Caco-2 (cell line): ENCODE results near the gene LNPEP. TPM values are rescaled to one million over a fixed set of nuclear protein-coding genes. Genes with fewer than 3 reads are reported as not detected.

ENCODE experiments used
- BruUV-seq: library from RNA; stranded (reverse); fragments of 400-500 nt; replicated peaks from 2 replicates; lab custom pipeline; 2021; lab: Mats Ljungman, UMichigan
- CTCF ChIA-PET: fragments of 300-600 bp; sonication (Branson Sonifier 250); formaldehyde crosslinking; loops from one replicate; lab custom pipeline; 2022; ENCODE audit warnings: antibody characterized with exemption; lab: Charles Lee
- POLR2A ChIA-PET: fragments of 300-600 bp; sonication (Branson Sonifier 250); formaldehyde crosslinking; loops from one replicate; lab custom pipeline; 2022; ENCODE audit warnings: antibody characterized with exemption; lab: Charles Lee
- DNase-seq, 2 experiments: peaks; one replicate each; pipeline versions ENCODE4 v3.0.0 to v3.0.0-alpha.2; 2020 to 2022
- H3K27me3 ChIP-seq: replicated peaks from 2 replicates; pipeline ENCODE4 v1.6.0; 2011; ENCODE audit warnings: low read length; ENCODE audit not compliant: control insufficient read depth, insufficient read depth
- H3K36me3 ChIP-seq: 2 replicates; pipeline ENCODE4 v1.5.1; 2011; ENCODE audit warnings: low read length; ENCODE audit not compliant: control insufficient read depth, insufficient read depth
- H3K4me1 ChIP-seq: fragments of 250-450 bp; sonication (Bioruptor Pico); 2 replicates; pipeline ENCODE4 v1.5.1; 2020; ENCODE audit warnings: mild to moderate bottlenecking
- H3K4me3 ChIP-seq: 2 replicates; pipeline ENCODE4 v1.5.1; 2011; ENCODE audit warnings: low read depth, mild to moderate bottlenecking, control low read depth, low read length
- H3K9me3 ChIP-seq: fragments of 250-450 bp; sonication (Bioruptor Pico); 2 replicates; pipeline ENCODE4 v1.5.1; 2020; ENCODE audit warnings: mild to moderate bottlenecking, moderate library complexity
- H3K27ac Mint-ChIP-seq: one replicate; pipeline ENCODE4 v1.8.0; 2022; ENCODE audit warnings: mixed read lengths; ENCODE audit not compliant: unreplicated experiment
- H3K27me3 Mint-ChIP-seq: one replicate; pipeline ENCODE4 v1.8.0; 2022; ENCODE audit warnings: mixed read lengths; ENCODE audit not compliant: insufficient read depth, unreplicated experiment
- H3K36me3 Mint-ChIP-seq: one replicate; pipeline ENCODE4 v1.8.0; 2022; ENCODE audit warnings: mild to moderate bottlenecking, mixed read lengths; ENCODE audit not compliant: insufficient read depth, unreplicated experiment
- H3K4me1 Mint-ChIP-seq: one replicate; pipeline ENCODE4 v1.8.0; 2022; ENCODE audit warnings: low read depth, mixed read lengths; ENCODE audit not compliant: unreplicated experiment
- H3K4me3 Mint-ChIP-seq: one replicate; pipeline ENCODE4 v1.8.0; 2022; ENCODE audit warnings: mild to moderate bottlenecking, moderate library complexity, mixed read lengths; ENCODE audit not compliant: unreplicated experiment
- H3K9me3 Mint-ChIP-seq: one replicate; pipeline ENCODE4 v1.8.0; 2022; ENCODE audit warnings: mixed read lengths; ENCODE audit not compliant: unreplicated experiment
- CTCF ChIP-seq, 2 experiments: fragments of 200-600 bp in 1 of 2; IDR thresholded peaks; 1 replicate in 1 of 2; 2 replicates in 1 of 2; pipeline versions ENCODE4 v1.5.1 to v1.8.0; 2011 to 2022; ENCODE audit warnings: antibody characterized with exemption in 1 of 2, control low read depth in 1 of 2, inconsistent platforms in 1 of 2, low read depth in 1 of 2, low read length in 1 of 2, mild to moderate bottlenecking in 1 of 2, moderate library complexity in 1 of 2; ENCODE audit not compliant: insufficient read depth in 1 of 2, severe bottlenecking in 1 of 2, unreplicated experiment in 1 of 2
- intact Hi-C: fragments of 100-400 bp; cut with micrococcal nuclease; formaldehyde crosslinking; loops from one replicate; pipeline ENCODE4 v1.10.0; 2022; ENCODE audit not compliant: unreplicated experiment
- total RNA-seq: library from RNA; stranded (reverse); gene quantifications from 2 replicates; pipeline ENCODE4 v1.2.3, GENCODE V29; 2022

Gene LNPEP
- total RNA-seq, 1 experiment from 2014 or later: 21.4 TPM

GRCh38 chr5:97072696-97073095 lies 136.8 kb downstream of the LNPEP start:
- peaks cover 29% of the 10 kb centered on the region for H3K4me1 ChIP-seq
- Mint-ChIP-seq H3K4me1 (peaks cover 19% of the 10 kb centered on the region), H3K36me3 (no peaks in the 10 kb centered on the region), H3K9me3 (no peaks in the 10 kb centered on the region), H3K27me3 (no peaks in the 10 kb centered on the region), H3K4me3 (no peak overlapping the region), H3K27ac (no peak overlapping the region)
- BruUV-seq: no TSS peak
- H3K4me3 ChIP-seq: no peak overlapping the region
- no peaks in the 10 kb centered on the region for H3K36me3 ChIP-seq
- DNase-seq: no peak
- H3K9me3 ChIP-seq: no peaks in the 10 kb centered on the region
- POLR2A ChIA-PET: no interaction called here
- intact Hi-C loops: no loop called here
- CTCF ChIA-PET: no interaction called here
- no peaks in the 10 kb centered on the region for H3K27me3 ChIP-seq
- TF ChIP-seq CTCF (IDR thresholded peaks at IDR 0.05; ENCODE audit: insufficient read depth in 1 of 2, low read depth in 1 of 2, low read length in 1 of 2, severe bottlenecking in 1 of 2, unreplicated experiment in 1 of 2): no peak

- Mint-ChIP-seq H3K9me3 (no peaks in the 10 kb centered on the region), H3K27ac (no peak overlapping the region), H3K27me3 (no peaks in the 10 kb centered on the region), H3K4me1 (peaks cover 19% of the 10 kb centered on the region), H3K4me3 (no peak overlapping the region), H3K36me3 (no peaks in the 10 kb centered on the region)
- CTCF ChIA-PET: no interaction called here
- no peak for TF ChIP-seq CTCF (IDR thresholded peaks at IDR 0.05; ENCODE audit: insufficient read depth in 1 of 2, low read depth in 1 of 2, low read length in 1 of 2, severe bottlenecking in 1 of 2, unreplicated experiment in 1 of 2)
- intact Hi-C loops: no loop called here
- Histone ChIP-seq H3K4me1 (peaks cover 29% of the 10 kb centered on the region), H3K4me3 (no peak overlapping the region), H3K9me3 (no peaks in the 10 kb centered on the region), H3K36me3 (no peaks in the 10 kb centered on the region), H3K27me3 (no peaks in the 10 kb centered on the region)
- DNase-seq: no peak
- no TSS peak for BruUV-seq
- POLR2A ChIA-PET: no interaction called here
Observed at GRCh38 chr5:97073420-97073819, 137.5 kb downstream of the LNPEP start.

GRCh38 chr5:97074859-97075489 lies 139.1 kb downstream of the LNPEP start:
- intact Hi-C loops: loop anchor here (1.0 to 5.0 kb wide), 3 partner anchors 33 to 67 kb away; partner anchors contain the start of gene LIX1
- ChIA-PET CTCF (no interaction called here), POLR2A (interaction anchor here (0.5 kb wide), 1 partner anchor 25 kb away, joined by 3 read pairs; no protein-coding TSS in a partner anchor)
- no peak for TF ChIP-seq CTCF (IDR thresholded peaks at IDR 0.05; ENCODE audit: insufficient read depth in 1 of 2, low read depth in 1 of 2, low read length in 1 of 2, severe bottlenecking in 1 of 2, unreplicated experiment in 1 of 2)
- H3K27me3 ChIP-seq: no peaks in the 10 kb centered on the region
- no TSS peak for BruUV-seq
- H3K36me3 ChIP-seq: no peaks in the 10 kb centered on the region
- H3K36me3 Mint-ChIP-seq: no peaks in the 10 kb centered on the region
- H3K4me1 ChIP-seq: peaks cover 29% of the 10 kb centered on the region
- no peak for DNase-seq
- no peak overlapping the region for H3K27ac Mint-ChIP-seq
- no peaks in the 10 kb centered on the region for H3K9me3 ChIP-seq
- no peaks in the 10 kb centered on the region for H3K27me3 Mint-ChIP-seq
- no peak overlapping the region for H3K4me3 ChIP-seq
- H3K9me3 Mint-ChIP-seq: no peaks in the 10 kb centered on the region
- H3K4me1 Mint-ChIP-seq: peaks cover 31% of the 10 kb centered on the region
- no peak overlapping the region for H3K4me3 Mint-ChIP-seq
